Regular cardiac myocyte (primary cell): ENCODE data around the gene DHX9. TPM values are rescaled to one million over a fixed set of nuclear protein-coding genes. Genes with fewer than 3 reads are reported as not detected.

Experiments
- total RNA-seq: library from RNA; depleted of rRNA; stranded (reverse); fragments of >200 nt; gene quantifications from 2 replicates; pipeline ENCODE4 v1.2.3, GENCODE V29; 2014

The DHX9 gene
- 108 and 187 TPM in 2 replicates for total RNA-seq

GRCh38 chr1:182839209-182840066, at the start of gene DHX9:
Gene DHX9, plus strand, starts transcription at chr1:182839347. Its CDS starts 3,220 bp downstream, at chr1:182842567.

Other genes with a start within 250 kb of the DHX9 start
- 0.58 and 2.3 TPM in 2 replicates for gene RGS16, start 235.0 kb upstream of the DHX9 start, total RNA-seq
- gene RGS8, start 154.8 kb upstream of the DHX9 start, total RNA-seq = 0.28 TPM in 1 of 2 replicates, not detected in the other
- gene NPL, start 49.6 kb upstream of the DHX9 start, total RNA-seq = 2.0 and 2.1 TPM in 2 replicates
- gene SHCBP1L, start 113.8 kb downstream of the DHX9 start, total RNA-seq = under 0.01 and 0.85 TPM in 2 replicates
- 808 and 1,362 TPM in 2 replicates for gene LAMC1, start 184.1 kb downstream of the DHX9 start, total RNA-seq